Stimulated activated CD8-positive, alpha-beta memory T cell treated with anti-CD3 and anti-CD28 coated beads, Interleukin-7, amount 100 ng/mL, for 4 hours (primary cell): ENCODE results near the gene C4orf33.

ENCODE experiments used
- DNase-seq, 2 donors: peaks; one replicate each; pipeline ENCODE4 v3.0.0-alpha.2; 2020; ENCODE audit warnings: low read depth in 2 of 2

Gene C4orf33

GRCh38 chr4:129129143-129129542 lies 33.2 kb downstream of the C4orf33 start:
- DNase-seq, result no peak

DNA sequence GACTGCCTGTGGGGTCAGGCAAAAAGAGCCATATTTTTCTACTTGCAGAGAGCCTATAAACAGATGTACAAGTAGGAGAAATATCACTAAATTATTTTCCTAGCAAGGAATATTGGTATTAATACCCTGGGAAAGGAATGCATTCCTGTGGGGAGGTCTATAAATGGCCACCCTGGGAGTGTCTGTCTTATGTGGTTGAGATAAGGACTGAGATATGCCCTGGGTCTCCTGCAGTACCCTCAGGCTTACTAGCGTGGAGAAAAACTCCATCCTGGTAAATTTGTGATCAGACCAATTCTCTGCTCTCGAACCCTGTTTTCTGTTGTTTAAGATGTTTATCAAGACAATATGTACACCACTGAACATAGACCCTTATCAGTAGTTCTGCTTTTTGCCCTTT lies 35.4 kb downstream of the C4orf33 start:
- no peak for DNase-seq

GRCh38 chr4:129136433-129136832 lies 40.5 kb downstream of the C4orf33 start:
- DNase-seq, result no peak

- DNase-seq, result no peak
Measured at GRCh38 chr4:129138810-129139496, 43.0 kb downstream of the C4orf33 start.

GRCh38 chr4:129140521-129140920 lies 44.6 kb downstream of the C4orf33 start:
- DNase-seq, result no peak

GRCh38 chr4:129143359-129143758 lies 47.4 kb downstream of the C4orf33 start:
- DNase-seq, result no peak

DNA sequence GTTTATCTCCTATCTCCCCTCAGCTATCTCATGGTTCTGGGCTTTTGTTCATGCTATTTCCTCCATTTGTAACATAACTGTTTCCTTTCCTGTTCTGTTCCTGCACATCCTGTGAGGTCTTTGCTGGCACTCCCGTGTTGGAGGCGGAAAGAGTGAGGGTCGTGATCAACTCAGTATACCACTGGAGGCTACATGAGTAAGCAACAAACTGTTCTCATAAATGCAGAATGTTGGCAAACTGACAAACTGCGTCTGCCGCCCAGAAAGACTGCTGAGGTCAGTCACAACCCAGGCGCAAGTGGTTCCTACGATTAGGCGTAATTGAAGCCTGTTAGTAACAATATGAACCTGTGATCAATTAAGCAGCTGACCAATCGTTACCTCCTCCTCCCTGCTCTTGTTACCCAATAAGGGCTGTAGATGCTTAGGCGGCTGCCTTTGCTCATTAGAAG lies 48.8 kb downstream of the C4orf33 start:
- no peak for DNase-seq

DNA sequence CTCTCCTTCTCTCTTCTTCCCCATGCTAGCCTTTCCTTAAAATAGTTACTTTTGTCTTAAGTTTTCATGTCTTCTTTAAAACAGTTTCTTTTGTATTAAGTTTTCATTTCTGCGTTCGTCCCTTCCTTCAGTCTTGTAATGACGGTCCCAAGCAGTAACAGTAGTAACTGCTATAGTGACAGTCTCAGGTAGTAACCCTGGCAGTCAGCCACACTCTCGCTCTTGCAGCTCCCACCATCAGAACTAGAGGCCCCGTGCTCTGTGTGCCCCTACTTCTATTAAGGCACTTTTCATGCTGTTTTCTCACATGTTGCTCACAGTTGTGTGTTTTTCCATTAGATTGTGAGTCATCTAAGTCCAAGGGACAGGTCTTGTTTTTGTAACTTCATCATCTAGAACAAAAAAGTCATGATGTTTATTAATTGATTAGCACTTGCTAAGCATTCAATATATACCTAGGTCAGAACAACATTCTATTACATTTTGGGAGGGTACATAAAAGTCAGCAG lies 49.3 kb downstream of the C4orf33 start:
- no peak for DNase-seq

DNA sequence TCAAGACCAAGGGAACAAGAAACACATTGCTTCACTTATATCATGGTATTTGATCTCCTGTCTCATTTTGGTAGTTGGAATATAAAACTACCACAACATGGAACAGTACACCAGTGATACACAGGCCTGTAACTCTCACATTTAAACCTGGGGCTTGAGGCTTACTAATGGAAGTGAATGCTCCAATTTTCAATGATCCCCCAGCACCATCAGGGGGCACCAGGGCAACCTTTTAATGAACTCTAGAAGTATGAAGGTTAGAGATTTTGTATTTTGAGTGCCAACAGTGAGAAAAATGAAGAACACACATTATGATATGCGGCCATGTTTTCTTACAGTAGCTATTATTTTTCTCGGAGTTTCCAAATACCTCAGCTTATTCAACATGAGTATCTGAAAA lies 50.7 kb downstream of the C4orf33 start:
- no peak for DNase-seq

- DNase-seq, result no peak
Measured at GRCh38 chr4:129148892-129149291, 52.9 kb downstream of the C4orf33 start.

- DNase-seq, result no peak
Measured at GRCh38 chr4:129149906-129150305, 54.0 kb downstream of the C4orf33 start.

- no peak for DNase-seq
Measured at GRCh38 chr4:129152350-129152749, 56.4 kb downstream of the C4orf33 start.

DNA sequence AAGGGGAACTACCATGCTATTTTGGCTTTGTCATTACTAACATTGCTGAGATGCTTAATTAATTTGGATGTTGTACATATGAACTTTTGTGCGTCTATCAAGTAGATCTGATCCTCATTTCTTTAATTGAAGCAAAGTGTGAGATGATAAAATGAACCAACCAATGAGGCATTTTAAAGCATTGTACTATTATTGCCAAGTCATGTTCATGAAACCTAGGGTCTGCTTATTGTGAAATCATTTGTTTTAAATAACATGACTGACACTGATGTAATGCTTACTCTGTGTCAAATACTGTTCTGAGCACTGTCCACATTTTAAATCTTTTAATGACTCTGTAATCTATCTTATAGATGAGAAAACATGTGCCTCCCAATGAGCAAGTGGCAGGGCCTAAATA lies 57.7 kb downstream of the C4orf33 start:
- no peak for DNase-seq

DNA sequence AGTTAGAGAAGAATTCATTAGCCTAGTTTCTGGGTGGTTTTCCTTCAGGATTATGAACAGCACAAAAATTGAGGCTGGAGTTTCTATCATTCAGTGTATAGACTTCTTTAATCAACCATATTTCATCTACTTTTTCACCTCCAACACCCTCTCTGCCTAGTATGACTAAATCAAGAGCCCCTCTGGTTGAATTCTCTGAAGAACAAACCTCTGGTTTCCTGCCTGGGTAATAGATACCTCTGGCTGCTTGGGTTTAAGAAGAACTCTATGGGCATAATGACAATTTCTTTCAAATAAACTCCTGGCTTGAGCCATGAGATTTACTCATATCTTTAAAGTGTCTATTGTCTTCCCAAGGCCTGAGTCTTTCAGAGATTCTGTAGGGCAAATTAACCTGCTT lies 66.5 kb downstream of the C4orf33 start:
- no peak for DNase-seq

DNA sequence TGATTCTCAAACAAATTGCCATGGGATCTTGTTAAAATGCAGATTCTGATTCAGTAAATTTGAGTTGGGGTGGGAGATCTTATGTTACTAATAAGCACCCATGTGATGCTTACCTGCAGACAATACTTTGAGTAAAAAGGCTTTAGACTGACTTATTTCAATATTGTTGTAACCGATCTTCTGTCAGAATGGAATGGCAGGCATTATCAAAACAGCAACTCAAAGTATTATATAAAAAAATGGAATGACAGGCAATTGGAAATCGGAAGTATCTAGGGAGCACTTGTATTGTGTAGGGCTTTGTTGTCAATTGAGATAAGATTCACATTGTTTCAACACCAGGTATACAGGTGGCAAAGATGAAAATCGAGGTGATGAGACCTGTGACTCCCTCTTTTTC lies 67.5 kb downstream of the C4orf33 start:
- DNase-seq, result no peak

DNA sequence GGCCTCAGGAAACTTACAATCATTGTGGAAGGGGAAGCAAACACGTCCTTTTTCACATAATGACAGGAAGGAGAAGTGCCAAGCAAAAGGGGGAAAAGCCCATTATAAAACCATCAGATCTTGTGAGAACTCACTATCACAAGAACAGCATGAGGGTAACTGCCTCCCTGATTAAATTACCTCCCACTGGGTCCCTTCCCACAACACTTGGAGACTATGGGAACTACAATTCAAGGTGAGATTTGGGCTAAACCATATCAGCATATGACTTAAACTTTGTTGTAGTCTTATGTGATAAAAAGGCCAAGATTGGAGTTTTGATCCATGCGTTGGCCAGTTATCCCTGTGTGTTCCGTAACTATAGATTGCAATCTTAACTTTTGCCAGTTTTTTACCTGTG lies 68.3 kb downstream of the C4orf33 start:
- no peak for DNase-seq
